GM21360 (cell line): Measurements from ENCODE around the gene CLPSL2.
"Not testable (repeated sequence)": the region's sequence is repeated elsewhere in the genome, so short reads cannot be mapped to it uniquely, and the experiment has no call there.

Source experiments
- ATAC-seq: cut with Tn5 transposase; IDR thresholded peaks from one replicate; pipeline ENCODE4 v1.9.1; 2021; ENCODE audit warnings: mild to moderate bottlenecking, moderate library complexity; ENCODE audit not compliant: unreplicated experiment

The CLPSL2 gene, protein sequence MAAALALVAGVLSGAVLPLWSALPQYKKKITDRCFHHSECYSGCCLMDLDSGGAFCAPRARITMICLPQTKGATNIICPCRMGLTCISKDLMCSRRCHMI

DNA sequence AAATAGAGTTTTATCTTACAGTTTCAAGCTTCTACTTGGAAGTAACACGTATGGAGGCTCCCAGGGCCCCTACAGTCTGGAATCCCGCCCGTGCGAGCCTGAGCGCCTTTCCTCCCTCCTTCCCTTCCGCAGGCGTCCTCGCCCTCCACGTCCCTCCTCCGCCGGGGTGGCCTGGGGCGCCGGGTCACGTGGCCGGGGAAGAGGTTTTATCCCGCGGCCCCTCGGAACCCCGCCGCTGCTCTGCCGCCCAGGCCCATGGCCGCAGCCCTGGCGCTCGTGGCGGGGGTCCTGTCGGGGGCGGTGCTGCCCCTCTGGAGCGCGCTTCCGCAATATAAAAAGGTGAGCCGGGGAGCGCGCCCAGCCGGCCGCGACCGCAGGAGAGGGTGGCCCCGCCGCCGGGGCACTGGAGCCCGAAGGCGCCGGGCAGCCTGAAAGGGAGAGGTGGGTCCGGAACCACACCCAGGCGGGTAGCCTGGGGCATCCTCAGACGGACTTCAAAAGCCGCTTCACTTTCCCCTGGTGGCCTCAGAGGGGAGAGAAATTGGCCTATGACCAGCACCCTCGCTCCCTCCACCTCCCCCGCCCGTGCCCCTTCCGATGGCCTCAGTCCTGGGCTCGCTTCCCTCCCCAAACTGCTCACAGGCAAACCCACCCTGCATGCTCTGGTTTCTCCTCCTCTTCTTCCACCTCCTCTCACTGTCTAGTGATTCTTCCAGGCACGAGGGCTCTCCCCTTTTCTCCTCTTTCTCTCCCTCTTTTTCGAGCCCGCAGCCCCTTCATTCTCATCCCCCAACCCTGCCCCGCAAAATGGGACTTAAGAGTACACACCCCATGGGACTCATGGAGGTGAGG is at the start of gene CLPSL2:
CLPSL2 (plus strand) TSS at position 235 of the 852 bp plus-strand sequence; CDS start at position 256, 21 bp downstream.
- no peak for ATAC-seq

GRCh38 chr6:35727231-35727934 is 49.0 kb upstream of the CLPSL2 start:
- peak; percentile 2 for ATAC-seq

DNA sequence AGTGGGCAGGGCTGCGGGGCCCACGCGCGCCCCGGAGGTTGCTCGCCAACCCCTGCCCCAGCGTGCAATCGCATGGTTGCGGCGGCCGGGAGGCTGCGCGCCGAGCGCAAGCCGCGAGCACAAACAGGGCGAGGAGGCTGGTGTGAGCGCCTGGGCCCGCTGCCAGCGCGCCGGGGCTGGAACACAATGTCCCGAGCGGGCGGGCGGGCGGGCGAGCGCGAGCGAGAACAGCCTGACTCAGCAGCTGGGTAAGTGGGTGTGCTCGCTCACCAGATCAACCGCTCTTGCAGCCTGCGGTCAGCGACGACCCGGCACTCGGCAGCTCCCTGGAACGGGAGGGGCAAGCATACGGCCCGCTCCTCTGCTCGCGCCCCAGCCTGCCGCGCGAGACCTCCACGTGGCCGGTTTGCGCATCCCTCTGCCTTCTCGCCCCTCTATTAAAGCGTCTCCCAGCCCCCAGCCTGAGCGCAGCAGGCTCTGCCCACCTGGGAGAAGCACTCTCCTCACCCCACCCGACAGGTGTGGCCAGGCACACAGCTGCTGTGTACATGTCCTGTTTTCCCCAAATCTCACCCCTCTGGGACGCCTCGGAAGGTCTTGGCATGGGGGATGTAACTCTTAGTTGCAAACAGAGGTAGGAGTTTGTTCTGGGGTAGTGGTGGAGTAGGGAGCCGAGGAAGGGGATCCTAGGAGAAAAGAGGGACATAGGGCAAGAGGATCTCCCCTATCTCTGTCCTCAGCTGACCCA is 48.3 kb upstream of the CLPSL2 start:
- peak; percentile 39 for ATAC-seq

DNA sequence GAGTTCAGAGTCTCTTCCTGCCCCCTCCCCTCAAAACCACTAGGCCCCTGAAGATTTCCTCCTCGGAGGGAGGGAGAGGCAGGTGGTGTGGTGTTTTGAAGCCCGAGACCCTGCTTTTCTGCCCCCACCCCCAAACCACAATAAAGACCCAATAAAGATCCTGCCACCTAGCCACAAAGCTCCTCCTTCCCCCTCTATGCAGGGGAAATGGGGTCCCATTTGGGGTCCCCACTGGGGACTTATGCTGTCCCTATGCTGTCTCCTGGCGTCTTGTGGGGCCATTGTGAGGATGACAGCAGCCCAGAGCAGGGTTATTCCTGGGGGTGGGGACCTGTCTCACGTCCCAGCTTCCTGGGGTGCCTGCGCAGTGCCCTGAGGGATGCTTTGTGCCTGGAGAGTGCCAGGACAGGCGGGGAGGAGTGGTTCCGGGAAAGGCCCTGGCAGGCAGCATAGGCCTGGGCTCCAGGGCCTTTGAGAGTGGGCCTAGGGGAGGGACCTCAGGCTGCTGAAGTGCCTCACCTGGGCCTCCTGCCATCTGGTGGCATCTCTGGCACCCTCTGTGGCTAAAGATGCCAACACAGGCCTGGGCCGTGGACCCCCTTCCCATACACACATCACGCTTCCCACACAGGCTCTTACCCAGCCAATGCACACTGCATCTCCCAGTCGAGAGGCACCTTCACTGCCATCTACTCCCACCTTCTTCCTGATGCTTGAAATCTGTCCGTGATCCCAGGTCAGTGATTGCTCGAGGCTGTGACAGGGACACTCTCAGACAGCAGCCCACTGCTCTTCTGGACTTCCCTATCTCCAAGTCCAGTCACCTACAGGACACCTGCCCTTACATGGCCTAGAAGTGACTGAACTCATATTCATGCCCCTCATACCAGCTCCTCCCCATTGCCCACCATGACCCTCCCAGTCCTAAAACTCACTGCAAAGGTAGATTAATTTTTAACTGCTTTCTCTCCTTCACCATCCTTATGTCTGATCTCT is 47.4 kb upstream of the CLPSL2 start:
- no peak for ATAC-seq

DNA sequence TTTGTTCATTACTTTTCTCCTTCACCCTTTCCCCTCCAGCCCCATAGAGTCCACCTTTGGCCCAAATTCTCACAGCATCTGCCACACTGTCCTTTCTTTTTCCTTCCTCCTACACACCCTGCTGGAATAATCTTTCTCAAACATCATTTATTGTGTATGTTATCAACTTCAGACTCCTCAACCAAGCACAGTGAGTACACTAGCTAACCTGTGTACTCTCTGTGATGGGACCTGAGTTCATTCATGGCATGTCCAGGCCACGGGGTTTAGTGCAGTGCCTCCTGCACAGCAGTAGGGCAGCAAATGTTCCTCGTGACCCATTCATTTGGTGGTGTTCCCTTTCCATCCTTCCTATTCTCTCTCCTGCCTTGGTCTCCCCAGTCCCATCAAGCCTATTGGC is 46.7 kb upstream of the CLPSL2 start:
- no peak for ATAC-seq

DNA sequence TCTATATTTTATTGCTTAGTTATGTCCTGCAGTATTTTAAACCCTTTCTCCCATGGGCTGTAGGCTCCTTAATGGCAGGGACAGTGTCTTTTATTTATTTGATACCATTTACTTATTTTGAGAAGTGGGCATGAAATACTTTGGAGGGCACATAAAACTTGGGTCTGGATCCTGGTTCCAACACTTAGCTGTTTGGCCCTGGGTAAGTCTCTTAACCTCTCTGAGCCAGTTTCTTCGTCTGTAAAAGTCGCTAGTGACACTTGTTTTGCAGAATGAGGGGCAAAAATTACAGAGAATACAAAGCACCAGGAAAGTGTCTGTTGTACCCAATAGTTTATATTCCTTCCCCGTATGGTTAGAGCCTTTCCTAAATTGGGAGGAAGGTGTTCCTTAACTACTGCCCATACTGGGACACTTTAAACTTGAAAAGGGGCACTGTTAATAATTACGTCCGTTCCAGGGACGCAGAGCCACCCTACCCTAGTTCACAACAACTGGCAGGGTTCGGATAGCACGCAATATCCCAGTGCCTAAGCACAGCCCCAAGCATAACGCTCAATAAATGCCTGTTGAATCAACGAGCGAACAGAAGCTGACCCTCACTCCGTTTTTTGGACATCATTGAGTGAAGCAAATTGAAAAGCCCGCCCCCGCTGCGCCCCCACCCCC is 45.5 kb upstream of the CLPSL2 start:
- no peak for ATAC-seq

DNA sequence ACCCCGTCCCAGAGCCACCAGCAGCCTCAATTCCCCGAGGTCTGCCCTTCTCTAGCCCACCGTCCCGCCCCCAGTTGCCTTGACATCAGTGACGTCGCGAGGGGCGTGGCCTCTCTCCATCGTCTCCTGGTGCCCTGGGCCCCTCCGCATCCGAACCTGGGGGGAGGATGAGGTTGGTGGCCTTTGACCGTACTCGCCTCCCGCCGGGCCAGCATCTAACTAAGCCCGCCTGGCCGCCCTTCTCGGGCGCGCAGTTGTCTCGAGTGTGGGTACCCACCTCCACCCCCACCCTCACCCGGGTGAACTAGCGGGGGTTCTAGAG is 45.0 kb upstream of the CLPSL2 start:
- peak; percentile 34 for ATAC-seq

- peak; percentile 41 for ATAC-seq
These were observed 44.5 kb upstream of the CLPSL2 start for GRCh38 chr6:35731736-35732532.

- no peak for ATAC-seq
These were observed 42.8 kb upstream of the CLPSL2 start for GRCh38 chr6:35733633-35734032.

- ATAC-seq, result not testable (repeated sequence)
These were observed 42.1 kb upstream of the CLPSL2 start for GRCh38 chr6:35734319-35734718.

GRCh38 chr6:35735452-35735851 is 40.9 kb upstream of the CLPSL2 start:
- no peak for ATAC-seq

GRCh38 chr6:35736253-35736894 is 40.0 kb upstream of the CLPSL2 start:
- ATAC-seq, result no peak

DNA sequence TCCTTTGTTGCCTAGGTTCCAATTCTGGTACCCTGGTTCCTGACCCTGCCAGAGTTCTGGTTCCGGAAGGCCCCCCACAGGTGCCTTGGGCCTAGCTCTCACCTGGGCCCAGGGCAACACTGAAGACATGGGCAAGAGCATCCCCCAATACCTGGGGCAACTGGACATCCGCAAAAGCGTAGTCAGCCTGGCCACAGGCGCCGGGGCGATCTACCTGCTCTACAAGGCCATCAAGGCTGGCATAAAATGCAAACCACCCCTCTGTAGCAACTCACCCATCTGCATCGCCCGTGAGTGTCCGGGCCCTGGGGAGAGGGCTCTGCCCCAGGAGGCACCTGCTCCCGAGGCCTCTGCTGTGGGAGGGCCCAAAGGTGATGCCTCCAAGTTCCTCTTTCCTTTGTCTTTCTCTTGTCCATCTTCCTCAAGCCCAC is 39.4 kb upstream of the CLPSL2 start, which contains the start of gene ARMC12:
ARMC12 (plus strand) TSS at position 51 of the 431 bp plus-strand sequence; CDS start at position 128, 77 bp downstream.
- ATAC-seq, result no peak

- ATAC-seq, result no peak
These were observed 38.8 kb upstream of the CLPSL2 start for GRCh38 chr6:35737413-35738211.

DNA sequence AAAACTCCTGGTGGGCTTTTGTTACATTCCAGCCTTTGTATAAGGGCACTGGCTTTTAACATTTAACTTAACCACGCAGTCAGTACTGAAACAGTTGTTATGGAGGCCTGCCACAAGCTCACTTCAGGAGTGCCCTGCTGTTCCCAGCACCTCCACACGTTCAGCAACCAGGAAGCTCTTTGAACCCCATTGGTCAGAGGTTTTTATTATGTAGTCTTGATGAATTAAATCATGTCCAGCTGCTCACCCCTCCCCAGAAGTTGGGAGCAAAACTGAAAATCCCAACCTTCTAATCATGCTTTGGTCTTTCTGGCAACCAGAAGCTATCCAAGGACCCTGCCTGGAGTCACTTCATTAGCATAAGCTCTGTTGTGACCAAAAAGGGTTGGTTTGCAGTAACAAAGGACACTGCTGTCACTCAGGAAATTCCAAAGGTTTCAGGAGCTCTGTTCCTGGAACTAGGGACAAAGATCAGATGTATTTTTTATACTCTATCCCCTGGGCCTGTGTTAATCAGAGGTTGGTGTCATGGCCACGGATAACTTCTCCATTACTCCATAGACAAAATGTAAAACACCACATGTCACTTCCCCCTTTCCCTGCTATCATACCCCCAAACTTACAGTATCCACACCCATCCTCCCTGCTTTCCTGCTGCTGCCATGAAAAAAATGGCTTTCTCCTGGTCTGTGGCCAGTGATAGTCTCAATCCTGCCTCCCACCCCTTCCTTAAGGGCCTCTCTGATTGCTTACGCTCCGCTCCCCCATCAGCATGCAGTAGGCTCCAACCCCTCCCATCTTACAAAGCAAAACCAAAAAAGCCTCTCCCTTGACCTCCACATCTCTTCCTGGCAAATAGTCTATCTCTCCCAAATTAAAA is 36.5 kb upstream of the CLPSL2 start:
- ATAC-seq, result no peak

- no peak for ATAC-seq
These were observed 33.6 kb upstream of the CLPSL2 start for GRCh38 chr6:35742842-35743241.
